Heart left ventricle (tissue), 13 donors: ENCODE measurements around the gene CCDC137.

ENCODE experiments used
- CTCF ChIP-seq, 12 donors: fragments of 200-600 bp; sonication (generic) in 4 of 12; IDR thresholded peaks; one replicate each; pipeline versions ENCODE4 v1.5.0 to v1.8.0; 2018 to 2022; ENCODE audit warnings: antibody characterized with exemption in 12 of 12, mild to moderate bottlenecking in 5 of 12
- POLR2A ChIP-seq, 2 donors: fragments of 450-650 bp; IDR thresholded peaks; one replicate each; pipeline ENCODE4 v1.6.1; 2017; ENCODE audit warnings: antibody characterized with exemption in 2 of 2, mild to moderate bottlenecking in 2 of 2, moderate library complexity in 2 of 2
- donor health status: ischemic (EF 13 %, LVEDD 7.1; RV severe dilation, severe dysfunction).
- donor health status: DM: no; HTN: yes; CAD: no.
- donor health status: DM: no; HTN: no; CAD: no.
- donor health status: ischemic (EF 25% LVEDD 6.9; RV normal size, moderate dysfunction).
- donor health status: ischemic (EF 25% LVEDD 5.7; RV mildly dilated, moderate dysfunction).
- donor health status: ischemic (EF 35%, LVEDD 5.7; RV mildly dilated, moderate dysfunction).
- donor health status: nonischemic (EF 11% LVEDD 7.7; RV severe dilation, severe dysfunction).
- donor health status: DM: yes; HTN: yes; CAD: no.
- donor health status: PGD.
- donor health status: ischemic (EF 29% LVEDD 5.4; RV normal size, mild dysfunction).
- donor health status: nonischemic (EF 23%, LVEDD 6.1; RV moderate dilation, normal function).

GRCh38 chr17:81641825-81642489, 24.6 kb upstream of the CCDC137 start:
- no peak for TF ChIP-seq CTCF (IDR thresholded peaks at IDR 0.05)
- no peak for TF ChIP-seq POLR2A (IDR thresholded peaks at IDR 0.05)
